DND-41 (cell line): ENCODE results near the gene ANKS1B.

Source experiments
- ATAC-seq: fragments of 200-7000 bp; cut with Tn5 transposase; 3 replicates; pipeline ENCODE4 v1.9.1; 2021; ENCODE audit warnings: low read depth; ENCODE audit not compliant: insufficient read depth
- DNase-seq: peaks from one replicate; pipeline ENCODE4 v3.0.0-alpha.2; 2020
- H2AFZ ChIP-seq: 2 replicates; pipeline ENCODE4 v1.6.0; 2012; ENCODE audit warnings: low read depth, low read length
- H3K27ac ChIP-seq: 2 replicates; pipeline ENCODE4 v1.5.1; 2012; ENCODE audit warnings: low read length, inconsistent platforms
- H3K27me3 ChIP-seq: fragments of 200-600 bp; sonication (generic); 2 replicates; pipeline ENCODE4 v1.6.0; 2012; ENCODE audit warnings: low read length, mild to moderate bottlenecking, inconsistent platforms; ENCODE audit not compliant: insufficient read depth, poor library complexity
- H3K36me3 ChIP-seq: 2 replicates; pipeline ENCODE4 v1.5.1; 2012; ENCODE audit warnings: low read length, inconsistent platforms; ENCODE audit not compliant: insufficient read depth
- H3K4me1 ChIP-seq: 2 replicates; pipeline ENCODE4 v1.5.1; 2012; ENCODE audit warnings: mild to moderate bottlenecking, low read length; ENCODE audit not compliant: insufficient read depth
- H3K4me2 ChIP-seq: 2 replicates; pipeline ENCODE4 v1.6.0; 2012; ENCODE audit warnings: mild to moderate bottlenecking, moderate library complexity, low read length, inconsistent platforms; ENCODE audit not compliant: insufficient read depth
- H3K4me3 ChIP-seq, 2 experiments: fragments of 200-600 bp in 1 of 2; shearing (Covaris generic) in 1 of 2; 2 replicates each; pipeline ENCODE4 v1.5.1; 2012 to 2016; ENCODE audit warnings: inconsistent platforms in 2 of 2, low read length in 2 of 2, mild to moderate bottlenecking in 2 of 2, low read depth in 1 of 2, moderate library complexity in 1 of 2
- H3K79me2 ChIP-seq: 2 replicates; pipeline ENCODE4 v1.6.0; 2012; ENCODE audit warnings: low read length, inconsistent platforms; ENCODE audit not compliant: insufficient read depth
- H3K9ac ChIP-seq: 2 replicates; pipeline ENCODE4 v1.6.0; 2012; ENCODE audit warnings: low read depth, mild to moderate bottlenecking, inconsistent platforms, low read length, moderate library complexity
- H3K9me3 ChIP-seq: 2 replicates; pipeline ENCODE4 v1.5.1; 2012; ENCODE audit warnings: low read length, moderate library complexity, mild to moderate bottlenecking, inconsistent platforms; ENCODE audit not compliant: insufficient read depth, severe bottlenecking
- H4K20me1 ChIP-seq: 2 replicates; pipeline ENCODE4 v1.6.0; 2012; ENCODE audit warnings: low read length; ENCODE audit not compliant: insufficient read depth
- EZH2 ChIP-seq: IDR thresholded peaks from 3 replicates; pipeline ENCODE4 v1.6.1; 2012; ENCODE audit warnings: borderline replicate concordance, low read depth, mild to moderate bottlenecking, moderate library complexity, low read length, inconsistent platforms; ENCODE audit not compliant: severe bottlenecking
- TF ChIP-seq, protein P1 (sequence below): IDR thresholded peaks from 2 replicates; pipeline ENCODE4 v1.5.1; 2012; ENCODE audit warnings: borderline replicate concordance, low read length, moderate library complexity, mild to moderate bottlenecking; ENCODE audit not compliant: poor library complexity, severe bottlenecking; ENCODE audit errors: extremely low read depth

ANKS1B gene

DNA sequence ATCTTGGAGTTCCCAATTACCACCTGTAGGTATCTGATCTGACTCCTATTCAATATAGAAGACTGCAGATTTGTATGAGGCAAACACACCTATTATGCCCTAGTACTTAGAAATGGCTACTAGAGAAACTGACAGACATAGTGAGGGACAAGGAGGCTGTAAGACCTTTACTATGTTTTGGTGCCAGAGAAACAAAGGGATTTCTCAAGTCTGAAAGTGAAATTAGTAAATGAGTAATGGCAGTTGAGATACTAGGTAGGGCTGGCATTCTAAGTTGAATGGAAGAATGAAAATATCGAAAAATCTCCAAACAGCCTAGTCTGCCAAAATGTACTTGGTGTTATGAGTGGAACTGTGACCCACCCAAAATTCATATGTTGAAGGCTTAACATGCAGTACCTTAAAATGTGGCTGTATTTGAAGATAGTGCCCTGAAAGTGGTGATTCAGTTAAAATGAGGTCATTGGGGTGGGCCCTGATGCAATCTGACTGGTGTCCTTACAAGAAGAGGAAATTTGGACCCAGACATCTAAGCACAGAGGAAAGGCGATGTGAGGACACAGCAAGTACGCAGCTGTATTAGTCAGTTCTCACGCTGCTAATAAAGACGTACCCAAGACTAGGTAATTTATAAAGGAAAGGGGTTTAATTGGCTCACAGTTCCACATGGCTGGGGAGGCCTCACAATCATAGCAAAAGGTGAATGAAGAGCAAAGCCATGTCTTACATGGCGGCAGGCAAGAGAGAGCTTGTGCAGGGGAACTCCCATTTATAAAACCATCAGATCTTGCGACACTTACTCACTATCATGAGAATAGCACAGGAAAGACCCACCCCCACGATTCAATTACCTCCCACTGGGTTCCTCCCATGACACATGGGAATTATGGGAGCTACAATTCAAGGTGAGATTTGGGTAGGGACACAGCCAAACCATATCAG, 1212.7 kb downstream of the ANKS1B start:
- H3K4me2 ChIP-seq: no peak overlapping the region

DNA sequence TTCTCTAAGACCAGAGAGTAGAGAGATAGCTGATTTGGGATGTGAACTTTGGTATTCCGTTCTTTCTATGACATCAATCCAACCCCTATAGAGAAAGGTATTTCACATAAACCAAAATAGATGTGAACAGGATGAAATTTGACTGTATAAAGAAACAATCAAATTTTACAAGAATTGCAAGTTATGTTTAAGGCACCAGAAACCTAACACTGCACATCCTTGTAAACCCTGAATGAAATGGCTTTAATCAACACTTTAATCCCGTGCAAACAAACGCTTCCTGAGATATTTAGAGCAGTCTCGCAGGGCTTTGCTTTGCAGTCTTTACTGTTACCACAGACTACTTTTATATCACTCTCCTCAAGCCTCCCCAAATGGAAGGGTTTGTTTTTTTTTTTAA, 1214.5 kb downstream of the ANKS1B start:
- no peaks in the 10 kb centered on the region for H3K4me1 ChIP-seq
- DNase-seq (no peak), ATAC-seq (no peak)
- H3K9ac ChIP-seq: no peak overlapping the region
- no peaks in the 10 kb centered on the region for H3K9me3 ChIP-seq
- no peaks in the 10 kb centered on the region for H4K20me1 ChIP-seq
- H3K4me2 ChIP-seq: no peak overlapping the region
- no peaks in the 10 kb centered on the region for H3K36me3 ChIP-seq
- TF ChIP-seq, protein P1, sequence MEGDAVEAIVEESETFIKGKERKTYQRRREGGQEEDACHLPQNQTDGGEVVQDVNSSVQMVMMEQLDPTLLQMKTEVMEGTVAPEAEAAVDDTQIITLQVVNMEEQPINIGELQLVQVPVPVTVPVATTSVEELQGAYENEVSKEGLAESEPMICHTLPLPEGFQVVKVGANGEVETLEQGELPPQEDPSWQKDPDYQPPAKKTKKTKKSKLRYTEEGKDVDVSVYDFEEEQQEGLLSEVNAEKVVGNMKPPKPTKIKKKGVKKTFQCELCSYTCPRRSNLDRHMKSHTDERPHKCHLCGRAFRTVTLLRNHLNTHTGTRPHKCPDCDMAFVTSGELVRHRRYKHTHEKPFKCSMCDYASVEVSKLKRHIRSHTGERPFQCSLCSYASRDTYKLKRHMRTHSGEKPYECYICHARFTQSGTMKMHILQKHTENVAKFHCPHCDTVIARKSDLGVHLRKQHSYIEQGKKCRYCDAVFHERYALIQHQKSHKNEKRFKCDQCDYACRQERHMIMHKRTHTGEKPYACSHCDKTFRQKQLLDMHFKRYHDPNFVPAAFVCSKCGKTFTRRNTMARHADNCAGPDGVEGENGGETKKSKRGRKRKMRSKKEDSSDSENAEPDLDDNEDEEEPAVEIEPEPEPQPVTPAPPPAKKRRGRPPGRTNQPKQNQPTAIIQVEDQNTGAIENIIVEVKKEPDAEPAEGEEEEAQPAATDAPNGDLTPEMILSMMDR: no peak
- no peak for TF ChIP-seq EZH2
- peaks cover 12% of the 10 kb centered on the region for H3K27me3 ChIP-seq
- no peak overlapping the region for H3K27ac ChIP-seq
- no peak overlapping the region for H3K4me3 ChIP-seq
- no peak overlapping the region for H2AFZ ChIP-seq
- H3K79me2 ChIP-seq: no peaks in the 10 kb centered on the region

More for the DNA sequence above, 1212.7 kb downstream of the ANKS1B start:
- H3K9ac ChIP-seq: no peak overlapping the region
- H3K27me3 ChIP-seq: peaks cover 26% of the 10 kb centered on the region
- no peaks in the 10 kb centered on the region for H3K4me1 ChIP-seq
- no peaks in the 10 kb centered on the region for H3K79me2 ChIP-seq
- no peaks in the 10 kb centered on the region for H4K20me1 ChIP-seq
- no peaks in the 10 kb centered on the region for H3K36me3 ChIP-seq
- DNase-seq (no peak), ATAC-seq (no peak)
- no peak overlapping the region for H3K27ac ChIP-seq
- H3K4me3 ChIP-seq: no peak overlapping the region
- TF ChIP-seq EZH2: no peak
- TF ChIP-seq, protein P1: no peak
- H3K9me3 ChIP-seq: no peaks in the 10 kb centered on the region
- no peak overlapping the region for H2AFZ ChIP-seq

DNA sequence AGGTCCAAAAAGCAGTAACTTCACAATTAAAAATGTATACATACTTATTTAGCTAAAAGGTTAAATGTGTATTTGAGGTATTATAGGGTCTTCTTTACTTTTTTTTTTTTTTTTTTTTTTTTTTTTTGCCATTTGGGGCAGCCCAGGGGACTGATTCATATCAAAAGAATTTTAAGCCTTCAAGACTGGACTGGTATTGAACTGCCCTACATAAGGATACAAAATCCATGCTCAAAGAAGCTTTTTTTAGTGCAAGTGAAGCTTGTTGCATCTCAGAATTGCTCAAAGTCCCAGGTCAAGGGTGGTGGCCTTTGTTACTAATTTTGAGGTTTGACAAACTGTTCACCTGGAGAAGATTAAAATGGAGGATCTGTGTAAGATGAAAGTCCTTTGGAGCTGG, 1215.7 kb downstream of the ANKS1B start:
- peaks cover 7% of the 10 kb centered on the region for H3K27me3 ChIP-seq
- H3K9ac ChIP-seq: no peak overlapping the region
- no peak for ATAC-seq
- no peaks in the 10 kb centered on the region for H3K36me3 ChIP-seq
- H2AFZ ChIP-seq: no peak overlapping the region
- H4K20me1 ChIP-seq: no peaks in the 10 kb centered on the region
- H3K27ac ChIP-seq: no peak overlapping the region
- no peaks in the 10 kb centered on the region for H3K79me2 ChIP-seq
- DNase-seq: no peak
- H3K9me3 ChIP-seq: no peaks in the 10 kb centered on the region
- H3K4me2 ChIP-seq: no peak overlapping the region
- no peak overlapping the region for H3K4me3 ChIP-seq
- TF ChIP-seq, protein P1: no peak
- TF ChIP-seq EZH2: no peak
- H3K4me1 ChIP-seq: no peaks in the 10 kb centered on the region
